ENCODE data around the gene SIL1. TPM values are rescaled to one million over a fixed set of nuclear protein-coding genes. Genes with fewer than 3 reads are reported as not detected.
"Not testable (repeated sequence)": the region's sequence is repeated elsewhere in the genome, so short reads cannot be mapped to it uniquely, and the experiment has no call there.

SIL1 gene
- total RNA-seq, 1 experiment from 2014 or later: 114 TPM

DNA sequence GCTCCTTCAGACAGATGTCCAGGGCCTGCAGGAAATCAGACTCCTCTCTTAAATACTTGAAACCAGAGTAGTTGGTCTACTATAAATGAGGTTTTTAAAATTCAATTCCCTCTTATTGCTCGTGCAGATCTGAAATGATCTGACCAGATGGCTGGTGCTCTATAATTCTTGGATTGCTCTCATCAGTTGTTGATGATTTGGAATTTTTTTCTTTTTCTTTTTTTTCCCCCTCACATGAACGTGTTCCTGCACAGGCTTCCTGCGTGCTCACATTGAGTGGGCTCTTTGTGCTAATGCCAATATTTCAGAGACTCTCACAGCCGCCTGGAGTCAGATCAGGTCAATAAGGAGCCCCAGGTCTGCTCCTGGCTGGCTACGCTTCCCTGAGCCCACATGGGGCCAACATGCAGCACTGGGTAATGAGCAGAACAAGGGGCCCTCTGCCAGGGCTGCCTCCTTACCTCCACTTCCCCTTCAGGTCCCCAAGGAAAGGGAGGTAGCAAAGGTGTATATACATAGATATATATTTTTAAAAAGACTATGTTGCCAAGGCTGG, 82.0 kb downstream of the SIL1 start:
- H3K4me3 Mint-ChIP-seq (ENCODE audit: unreplicated experiment): no peak overlapping the region
- no peak for TF ChIP-seq CTCF (IDR thresholded peaks at IDR 0.05; ENCODE audit: unreplicated experiment)
- peaks cover 56% of the 10 kb centered on the region for H3K36me3 Mint-ChIP-seq (ENCODE audit: insufficient read depth, unreplicated experiment)
- ChIA-PET CTCF (no interaction called here), POLR2A (no interaction called here)
- H3K9me3 Mint-ChIP-seq (ENCODE audit: unreplicated experiment): no peaks in the 10 kb centered on the region
- H3K4me1 Mint-ChIP-seq (ENCODE audit: insufficient read depth, unreplicated experiment): no peaks in the 10 kb centered on the region
- no peak for DNase-seq (ENCODE audit: unreplicated experiment)
- H3K27ac Mint-ChIP-seq (ENCODE audit: low read depth, unreplicated experiment): no peak overlapping the region
- no TSS peak for BruUV-seq (replicated peaks)
- intact Hi-C loops (cut with micrococcal nuclease): no loop called here
- H3K27me3 Mint-ChIP-seq (ENCODE audit: insufficient read depth, unreplicated experiment): no peaks in the 10 kb centered on the region

- H3K27ac Mint-ChIP-seq (ENCODE audit: low read depth, unreplicated experiment): no peak overlapping the region
- H3K9me3 Mint-ChIP-seq (ENCODE audit: unreplicated experiment): no peaks in the 10 kb centered on the region
- no TSS peak for BruUV-seq (replicated peaks)
- TF ChIP-seq CTCF (IDR thresholded peaks at IDR 0.05; ENCODE audit: unreplicated experiment): no peak
- intact Hi-C loops (cut with micrococcal nuclease): no loop called here
- CTCF ChIA-PET: no interaction called here
- H3K27me3 Mint-ChIP-seq (ENCODE audit: insufficient read depth, unreplicated experiment): no peaks in the 10 kb centered on the region
- DNase-seq (ENCODE audit: unreplicated experiment): no peak
- peaks cover 41% of the 10 kb centered on the region for H3K36me3 Mint-ChIP-seq (ENCODE audit: insufficient read depth, unreplicated experiment)
- POLR2A ChIA-PET: interaction anchor here (0.7 kb wide), 1 partner anchor 67 kb away, joined by 3 read pairs; no protein-coding TSS in a partner anchor
- no peaks in the 10 kb centered on the region for H3K4me1 Mint-ChIP-seq (ENCODE audit: insufficient read depth, unreplicated experiment)
- no peak overlapping the region for H3K4me3 Mint-ChIP-seq (ENCODE audit: unreplicated experiment)
These were observed 84.3 kb downstream of the SIL1 start for GRCh38 chr5:139113892-139114291.

DNA sequence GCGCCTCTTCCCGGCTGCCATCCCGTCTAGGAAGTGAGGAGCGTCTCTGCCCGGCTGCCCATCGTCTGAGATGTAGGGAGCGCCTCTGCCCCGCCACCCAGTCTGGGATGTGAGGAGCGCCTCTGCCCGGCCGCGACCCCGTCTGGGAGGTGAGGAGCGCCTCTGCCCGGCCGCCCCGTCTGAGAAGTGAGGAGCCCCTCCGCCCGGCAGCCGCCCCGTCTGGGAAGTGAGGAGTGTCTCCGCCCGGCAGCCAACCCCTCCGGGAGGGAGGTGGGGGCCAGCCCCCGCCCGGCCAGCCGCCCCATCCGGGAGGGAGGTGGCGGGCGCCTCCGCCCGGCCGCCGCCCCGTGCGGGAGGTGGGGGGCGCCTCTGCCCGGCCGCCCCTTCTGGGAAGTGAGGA, 85.8 kb downstream of the SIL1 start:
- DNase-seq (ENCODE audit: unreplicated experiment); H3K4me3 Mint-ChIP-seq (ENCODE audit: unreplicated experiment); H3K27ac Mint-ChIP-seq (ENCODE audit: low read depth, unreplicated experiment); POLR2A ChIA-PET; CTCF ChIA-PET; BruUV-seq (replicated peaks); H3K27me3 Mint-ChIP-seq (ENCODE audit: insufficient read depth, unreplicated experiment); H3K9me3 Mint-ChIP-seq (ENCODE audit: unreplicated experiment); intact Hi-C loops (cut with micrococcal nuclease); H3K4me1 Mint-ChIP-seq (ENCODE audit: insufficient read depth, unreplicated experiment): not testable (repeated sequence)
- H3K36me3 Mint-ChIP-seq (ENCODE audit: insufficient read depth, unreplicated experiment): peaks cover 26% of the 10 kb centered on the region

- POLR2A ChIA-PET: interaction anchor here (0.6 to 1.4 kb wide), 2 partner anchors 46 to 1900 kb away, joined by 3 read pairs; no protein-coding TSS in a partner anchor
- Mint-ChIP-seq H3K27ac (ENCODE audit: low read depth, unreplicated experiment) (no peak overlapping the region), H3K36me3 (ENCODE audit: insufficient read depth, unreplicated experiment) (peaks cover 17% of the 10 kb centered on the region), H3K4me1 (ENCODE audit: insufficient read depth, unreplicated experiment) (no peaks in the 10 kb centered on the region), H3K4me3 (ENCODE audit: unreplicated experiment) (no peak overlapping the region), H3K27me3 (ENCODE audit: insufficient read depth, unreplicated experiment) (no peaks in the 10 kb centered on the region), H3K9me3 (ENCODE audit: unreplicated experiment) (no peaks in the 10 kb centered on the region)
- no peak for DNase-seq (ENCODE audit: unreplicated experiment)
- CTCF ChIA-PET: no interaction called here
- no TSS peak for BruUV-seq (replicated peaks)
- intact Hi-C loops (cut with micrococcal nuclease): no loop called here
- TF ChIP-seq CTCF (IDR thresholded peaks at IDR 0.05; ENCODE audit: unreplicated experiment): no peak
These were observed 87.5 kb downstream of the SIL1 start for GRCh38 chr5:139110526-139111168.

Measured in MCF 10A (cell line).